Measurements from ENCODE around the gene SCD. TPM values are rescaled to one million over a fixed set of nuclear protein-coding genes. Genes with fewer than 3 reads are reported as not detected.
A peak's percentile ranks its signal among the peaks of the same experiment; 100 is the strongest.

The SCD gene
- total and polyA plus RNA-seq, 9 of the 15 experiments (the other 6 are each of a cell fraction or from before 2014, with no cell fraction given): 114 to 486 (median 188) TPM

GRCh38 chr10:100374200-100374655 is 27.2 kb downstream of the SCD start (continued):
- no peak for TF ChIP-seq GATAD2A (IDR thresholded peaks at IDR 0.05)
- TF ChIP-seq KLF1 (tag; IDR thresholded peaks at IDR 0.05): no peak
- no peak for TF ChIP-seq STAG1 (CRISPR knock-in tag; IDR thresholded peaks at IDR 0.05; ENCODE audit: borderline replicate concordance)
- TF ChIP-seq ZNF324 (CRISPR knock-in tag; IDR thresholded peaks at IDR 0.05): no peak
- TF ChIP-seq, protein P1, sequence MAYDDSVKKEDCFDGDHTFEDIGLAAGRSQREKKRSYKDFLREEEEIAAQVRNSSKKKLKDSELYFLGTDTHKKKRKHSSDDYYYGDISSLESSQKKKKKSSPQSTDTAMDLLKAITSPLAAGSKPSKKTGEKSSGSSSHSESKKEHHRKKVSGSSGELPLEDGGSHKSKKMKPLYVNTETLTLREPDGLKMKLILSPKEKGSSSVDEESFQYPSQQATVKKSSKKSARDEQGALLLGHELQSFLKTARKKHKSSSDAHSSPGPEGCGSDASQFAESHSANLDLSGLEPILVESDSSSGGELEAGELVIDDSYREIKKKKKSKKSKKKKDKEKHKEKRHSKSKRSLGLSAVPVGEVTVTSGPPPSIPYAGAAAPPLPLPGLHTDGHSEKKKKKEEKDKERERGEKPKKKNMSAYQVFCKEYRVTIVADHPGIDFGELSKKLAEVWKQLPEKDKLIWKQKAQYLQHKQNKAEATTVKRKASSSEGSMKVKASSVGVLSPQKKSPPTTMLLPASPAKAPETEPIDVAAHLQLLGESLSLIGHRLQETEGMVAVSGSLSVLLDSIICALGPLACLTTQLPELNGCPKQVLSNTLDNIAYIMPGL (CRISPR knock-in tag; IDR thresholded peaks at IDR 0.05): no peak
- no peak for TF ChIP-seq SMAD3 (CRISPR knock-in tag; conservative IDR thresholded peaks at IDR 0.05)
- TF ChIP-seq, protein P2, sequence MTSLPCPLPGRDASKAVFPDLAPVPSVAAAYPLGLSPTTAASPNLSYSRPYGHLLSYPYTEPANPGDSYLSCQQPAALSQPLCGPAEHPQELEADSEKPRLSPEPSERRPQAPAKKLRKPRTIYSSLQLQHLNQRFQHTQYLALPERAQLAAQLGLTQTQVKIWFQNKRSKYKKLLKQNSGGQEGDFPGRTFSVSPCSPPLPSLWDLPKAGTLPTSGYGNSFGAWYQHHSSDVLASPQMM (CRISPR knock-in tag; IDR thresholded peaks at IDR 0.05): no peak
- TF ChIP-seq ATF1 (CRISPR knock-in tag; IDR thresholded peaks at IDR 0.05): no peak
- TF ChIP-seq ATF1 (tag; IDR thresholded peaks at IDR 0.05): no peak
- TF ChIP-seq FOXA1 (IDR thresholded peaks at IDR 0.05; ENCODE audit: borderline replicate concordance): no peak
- peak; percentile 48 for TF ChIP-seq TAF9B (IDR thresholded peaks at IDR 0.05; ENCODE audit: partially characterized antibody)
- TF ChIP-seq TAF7 (tag; IDR thresholded peaks at IDR 0.05): peak; percentile 45; the same call in 1 of the 2 replicates
- no peak for TF ChIP-seq RHOXF2B (CRISPR knock-in tag; conservative IDR thresholded peaks at IDR 0.05)
- TF ChIP-seq RAD21 (CRISPR knock-in tag; conservative IDR thresholded peaks at IDR 0.05 in 1 of 2, IDR thresholded peaks at IDR 0.05 in 1 of 2): peak in 1 of 2 experiments; percentile 22; a peak in 1 of 4 replicates
- TF ChIP-seq, protein P3, sequence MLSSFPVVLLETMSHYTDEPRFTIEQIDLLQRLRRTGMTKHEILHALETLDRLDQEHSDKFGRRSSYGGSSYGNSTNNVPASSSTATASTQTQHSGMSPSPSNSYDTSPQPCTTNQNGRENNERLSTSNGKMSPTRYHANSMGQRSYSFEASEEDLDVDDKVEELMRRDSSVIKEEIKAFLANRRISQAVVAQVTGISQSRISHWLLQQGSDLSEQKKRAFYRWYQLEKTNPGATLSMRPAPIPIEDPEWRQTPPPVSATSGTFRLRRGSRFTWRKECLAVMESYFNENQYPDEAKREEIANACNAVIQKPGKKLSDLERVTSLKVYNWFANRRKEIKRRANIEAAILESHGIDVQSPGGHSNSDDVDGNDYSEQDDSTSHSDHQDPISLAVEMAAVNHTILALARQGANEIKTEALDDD (IDR thresholded peaks at IDR 0.05): no peak
- TF ChIP-seq FOS (IDR thresholded peaks at IDR 0.05; ENCODE audit: extremely low read depth, insufficient read length): no peak
- TF ChIP-seq CHD1 (IDR thresholded peaks at IDR 0.05; ENCODE audit: low read length): no peak
- TF ChIP-seq, protein P4, sequence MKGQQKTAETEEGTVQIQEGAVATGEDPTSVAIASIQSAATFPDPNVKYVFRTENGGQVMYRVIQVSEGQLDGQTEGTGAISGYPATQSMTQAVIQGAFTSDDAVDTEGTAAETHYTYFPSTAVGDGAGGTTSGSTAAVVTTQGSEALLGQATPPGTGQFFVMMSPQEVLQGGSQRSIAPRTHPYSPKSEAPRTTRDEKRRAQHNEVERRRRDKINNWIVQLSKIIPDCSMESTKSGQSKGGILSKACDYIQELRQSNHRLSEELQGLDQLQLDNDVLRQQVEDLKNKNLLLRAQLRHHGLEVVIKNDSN (CRISPR knock-in tag; IDR thresholded peaks at IDR 0.05): no peak
- TF ChIP-seq, protein P5, sequence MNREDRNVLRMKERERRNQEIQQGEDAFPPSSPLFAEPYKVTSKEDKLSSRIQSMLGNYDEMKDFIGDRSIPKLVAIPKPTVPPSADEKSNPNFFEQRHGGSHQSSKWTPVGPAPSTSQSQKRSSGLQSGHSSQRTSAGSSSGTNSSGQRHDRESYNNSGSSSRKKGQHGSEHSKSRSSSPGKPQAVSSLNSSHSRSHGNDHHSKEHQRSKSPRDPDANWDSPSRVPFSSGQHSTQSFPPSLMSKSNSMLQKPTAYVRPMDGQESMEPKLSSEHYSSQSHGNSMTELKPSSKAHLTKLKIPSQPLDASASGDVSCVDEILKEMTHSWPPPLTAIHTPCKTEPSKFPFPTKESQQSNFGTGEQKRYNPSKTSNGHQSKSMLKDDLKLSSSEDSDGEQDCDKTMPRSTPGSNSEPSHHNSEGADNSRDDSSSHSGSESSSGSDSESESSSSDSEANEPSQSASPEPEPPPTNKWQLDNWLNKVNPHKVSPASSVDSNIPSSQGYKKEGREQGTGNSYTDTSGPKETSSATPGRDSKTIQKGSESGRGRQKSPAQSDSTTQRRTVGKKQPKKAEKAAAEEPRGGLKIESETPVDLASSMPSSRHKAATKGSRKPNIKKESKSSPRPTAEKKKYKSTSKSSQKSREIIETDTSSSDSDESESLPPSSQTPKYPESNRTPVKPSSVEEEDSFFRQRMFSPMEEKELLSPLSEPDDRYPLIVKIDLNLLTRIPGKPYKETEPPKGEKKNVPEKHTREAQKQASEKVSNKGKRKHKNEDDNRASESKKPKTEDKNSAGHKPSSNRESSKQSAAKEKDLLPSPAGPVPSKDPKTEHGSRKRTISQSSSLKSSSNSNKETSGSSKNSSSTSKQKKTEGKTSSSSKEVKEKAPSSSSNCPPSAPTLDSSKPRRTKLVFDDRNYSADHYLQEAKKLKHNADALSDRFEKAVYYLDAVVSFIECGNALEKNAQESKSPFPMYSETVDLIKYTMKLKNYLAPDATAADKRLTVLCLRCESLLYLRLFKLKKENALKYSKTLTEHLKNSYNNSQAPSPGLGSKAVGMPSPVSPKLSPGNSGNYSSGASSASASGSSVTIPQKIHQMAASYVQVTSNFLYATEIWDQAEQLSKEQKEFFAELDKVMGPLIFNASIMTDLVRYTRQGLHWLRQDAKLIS (CRISPR knock-in tag; IDR thresholded peaks at IDR 0.05): no peak
- TF ChIP-seq CXXC5 (CRISPR knock-in tag; IDR thresholded peaks at IDR 0.05): no peak
